Measurements from ENCODE around the gene IRAK2.

- TF ChIP-seq, protein P1, sequence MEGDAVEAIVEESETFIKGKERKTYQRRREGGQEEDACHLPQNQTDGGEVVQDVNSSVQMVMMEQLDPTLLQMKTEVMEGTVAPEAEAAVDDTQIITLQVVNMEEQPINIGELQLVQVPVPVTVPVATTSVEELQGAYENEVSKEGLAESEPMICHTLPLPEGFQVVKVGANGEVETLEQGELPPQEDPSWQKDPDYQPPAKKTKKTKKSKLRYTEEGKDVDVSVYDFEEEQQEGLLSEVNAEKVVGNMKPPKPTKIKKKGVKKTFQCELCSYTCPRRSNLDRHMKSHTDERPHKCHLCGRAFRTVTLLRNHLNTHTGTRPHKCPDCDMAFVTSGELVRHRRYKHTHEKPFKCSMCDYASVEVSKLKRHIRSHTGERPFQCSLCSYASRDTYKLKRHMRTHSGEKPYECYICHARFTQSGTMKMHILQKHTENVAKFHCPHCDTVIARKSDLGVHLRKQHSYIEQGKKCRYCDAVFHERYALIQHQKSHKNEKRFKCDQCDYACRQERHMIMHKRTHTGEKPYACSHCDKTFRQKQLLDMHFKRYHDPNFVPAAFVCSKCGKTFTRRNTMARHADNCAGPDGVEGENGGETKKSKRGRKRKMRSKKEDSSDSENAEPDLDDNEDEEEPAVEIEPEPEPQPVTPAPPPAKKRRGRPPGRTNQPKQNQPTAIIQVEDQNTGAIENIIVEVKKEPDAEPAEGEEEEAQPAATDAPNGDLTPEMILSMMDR (IDR thresholded peaks at IDR 0.05), result no peak
- no peak for TF ChIP-seq POLR2A (IDR thresholded peaks at IDR 0.05)
These were observed 4.3 kb downstream of the IRAK2 start for GRCh38 chr3:10169000-10169496.
